ENCODE data around the gene PRKN.

DNA sequence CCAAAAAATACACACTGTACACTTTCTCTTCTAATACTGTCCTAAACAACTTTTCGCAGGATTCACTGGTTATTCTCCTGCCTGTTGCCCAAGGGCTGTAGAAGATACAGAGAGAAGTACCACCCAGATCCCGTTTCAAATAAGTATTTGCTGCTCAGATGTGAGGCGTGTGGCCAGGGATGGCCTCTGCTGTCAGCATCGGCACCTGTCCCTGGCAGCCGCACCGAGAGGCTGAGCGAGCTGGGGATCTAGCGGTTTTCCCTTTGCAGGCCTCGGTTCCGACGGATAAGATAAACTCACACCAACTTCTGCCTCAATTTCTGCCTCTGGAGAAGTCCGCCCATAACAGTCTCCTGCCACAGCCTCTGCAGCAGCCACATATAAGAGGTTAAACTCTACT lies 768.5 kb downstream of the PRKN start:
- TF ChIP-seq, protein P1, sequence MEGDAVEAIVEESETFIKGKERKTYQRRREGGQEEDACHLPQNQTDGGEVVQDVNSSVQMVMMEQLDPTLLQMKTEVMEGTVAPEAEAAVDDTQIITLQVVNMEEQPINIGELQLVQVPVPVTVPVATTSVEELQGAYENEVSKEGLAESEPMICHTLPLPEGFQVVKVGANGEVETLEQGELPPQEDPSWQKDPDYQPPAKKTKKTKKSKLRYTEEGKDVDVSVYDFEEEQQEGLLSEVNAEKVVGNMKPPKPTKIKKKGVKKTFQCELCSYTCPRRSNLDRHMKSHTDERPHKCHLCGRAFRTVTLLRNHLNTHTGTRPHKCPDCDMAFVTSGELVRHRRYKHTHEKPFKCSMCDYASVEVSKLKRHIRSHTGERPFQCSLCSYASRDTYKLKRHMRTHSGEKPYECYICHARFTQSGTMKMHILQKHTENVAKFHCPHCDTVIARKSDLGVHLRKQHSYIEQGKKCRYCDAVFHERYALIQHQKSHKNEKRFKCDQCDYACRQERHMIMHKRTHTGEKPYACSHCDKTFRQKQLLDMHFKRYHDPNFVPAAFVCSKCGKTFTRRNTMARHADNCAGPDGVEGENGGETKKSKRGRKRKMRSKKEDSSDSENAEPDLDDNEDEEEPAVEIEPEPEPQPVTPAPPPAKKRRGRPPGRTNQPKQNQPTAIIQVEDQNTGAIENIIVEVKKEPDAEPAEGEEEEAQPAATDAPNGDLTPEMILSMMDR (IDR thresholded peaks at IDR 0.05; ENCODE audit: low read length): no peak
- TF ChIP-seq EZH2phosphoT487 (IDR thresholded peaks at IDR 0.05; ENCODE audit: low read length) (no peak), EZH2 (optimal IDR thresholded peaks at IDR 0.05; ENCODE audit: low read depth, low read length) (no peak)
